Panc1 (cell line): Measurements from ENCODE around the gene GPR137. TPM values are rescaled to one million over a fixed set of nuclear protein-coding genes. Genes with fewer than 3 reads are reported as not detected.

Experiments
- ATAC-seq: fragments of 200-7000 bp; cut with Tn5 transposase; 2 replicates; pipeline ENCODE4 v1.9.1; 2020; ENCODE audit warnings: mild to moderate bottlenecking, moderate library complexity
- BruUV-seq: library from RNA; stranded (reverse); fragments of 400-500 nt; replicated peaks from 2 replicates; lab custom pipeline; 2021; lab: Mats Ljungman, UMichigan
- CTCF ChIA-PET: fragments of 300-600 bp; sonication (Branson Sonifier 250); formaldehyde crosslinking; loops from one replicate; lab custom pipeline; 2022; ENCODE audit warnings: antibody characterized with exemption; lab: Charles Lee
- POLR2A ChIA-PET: fragments of 300-600 bp; sonication (Branson Sonifier 250); formaldehyde crosslinking; loops from one replicate; lab custom pipeline; 2022; ENCODE audit warnings: antibody characterized with exemption; lab: Charles Lee
- DNase-seq: peaks from one replicate; pipeline ENCODE4 v3.0.0-alpha.2; 2010; ENCODE audit warnings: low read depth, low spot score
- H3K27ac ChIP-seq: 2 replicates; pipeline ENCODE4 v1.5.1; 2011; ENCODE audit warnings: mild to moderate bottlenecking, low read length, inconsistent platforms
- H3K27me3 ChIP-seq: fragments of 200-500 bp; sonication (Bioruptor generic); 2 replicates; pipeline ENCODE4 v1.6.0; 2014; ENCODE audit warnings: low read length, inconsistent platforms; ENCODE audit not compliant: control insufficient read depth, insufficient read depth
- H3K36me3 ChIP-seq: fragments of 200-500 bp; sonication (Bioruptor generic); 2 replicates; pipeline ENCODE4 v1.5.1; 2014; ENCODE audit warnings: inconsistent platforms, mild to moderate bottlenecking, low read length, moderate library complexity; ENCODE audit not compliant: control insufficient read depth, insufficient read depth
- H3K4me1 ChIP-seq: 2 replicates; pipeline ENCODE4 v1.5.1; 2011; ENCODE audit warnings: inconsistent platforms, mild to moderate bottlenecking, low read length, moderate library complexity; ENCODE audit not compliant: control insufficient read depth, insufficient read depth
- H3K4me3 ChIP-seq, 2 experiments: 2 replicates each; pipeline ENCODE4 v1.5.1; 2011 to 2012; ENCODE audit warnings: low read depth in 2 of 2, low read length in 2 of 2, mild to moderate bottlenecking in 2 of 2, inconsistent platforms in 1 of 2, moderate library complexity in 1 of 2
- H3K9me3 ChIP-seq: fragments of 200-500 bp; sonication (Bioruptor generic); 2 replicates; pipeline ENCODE4 v1.5.1; 2014; ENCODE audit warnings: low read depth, mild to moderate bottlenecking, inconsistent platforms, low read length, moderate library complexity; ENCODE audit not compliant: control insufficient read depth, insufficient read depth
- POLR2AphosphoS5 ChIP-seq: IDR thresholded peaks from 2 replicates; pipeline ENCODE4 v1.6.1; 2012; ENCODE audit warnings: mild to moderate bottlenecking, low read depth, low read length, moderate library complexity
- SIN3A ChIP-seq: IDR thresholded peaks from 2 replicates; pipeline ENCODE4 v1.6.1; 2012; ENCODE audit warnings: low read depth, mild to moderate bottlenecking, low read length, moderate library complexity, borderline replicate concordance; ENCODE audit not compliant: insufficient read depth
- TCF7L2 ChIP-seq: IDR thresholded peaks from 2 replicates; pipeline ENCODE4 v1.6.1; 2011; ENCODE audit warnings: mild to moderate bottlenecking, low read depth, low read length, inconsistent platforms
- in situ Hi-C: cut with HindIII; loops from 2 replicates; pipeline ENCODE4 v1.10.0; 2016; ENCODE audit warnings: low sequenced_read_pairs, low pct_unique_long_range_greater_than_20kb
- intact Hi-C: fragments of 100-400 bp; cut with micrococcal nuclease; formaldehyde crosslinking; loops from one replicate; pipeline ENCODE4 v1.10.0; 2022; ENCODE audit not compliant: unreplicated experiment
- total RNA-seq: library from RNA; stranded (reverse); gene quantifications from one replicate; pipeline ENCODE4 v1.2.1, GENCODE V29; 2021; ENCODE audit not compliant: unreplicated experiment
- TF ChIP-seq, protein P1 (sequence below), 2 experiments: IDR thresholded peaks; 2 replicates each; pipeline ENCODE4 v1.6.1; 2011 to 2012; ENCODE audit warnings: low read depth in 2 of 2, control low read depth in 1 of 2, low read length in 1 of 2, mild to moderate bottlenecking in 1 of 2, moderate library complexity in 1 of 2; ENCODE audit not compliant: insufficient read depth in 1 of 2
- TF ChIP-seq, protein P2 (sequence below): fragments of 450-650 bp; IDR thresholded peaks from 2 replicates; pipeline ENCODE4 v1.5.1; 2017; ENCODE audit warnings: mild to moderate bottlenecking

GPR137 gene
- total RNA-seq, 1 experiment from 2014 or later = 183 TPM

DNA sequence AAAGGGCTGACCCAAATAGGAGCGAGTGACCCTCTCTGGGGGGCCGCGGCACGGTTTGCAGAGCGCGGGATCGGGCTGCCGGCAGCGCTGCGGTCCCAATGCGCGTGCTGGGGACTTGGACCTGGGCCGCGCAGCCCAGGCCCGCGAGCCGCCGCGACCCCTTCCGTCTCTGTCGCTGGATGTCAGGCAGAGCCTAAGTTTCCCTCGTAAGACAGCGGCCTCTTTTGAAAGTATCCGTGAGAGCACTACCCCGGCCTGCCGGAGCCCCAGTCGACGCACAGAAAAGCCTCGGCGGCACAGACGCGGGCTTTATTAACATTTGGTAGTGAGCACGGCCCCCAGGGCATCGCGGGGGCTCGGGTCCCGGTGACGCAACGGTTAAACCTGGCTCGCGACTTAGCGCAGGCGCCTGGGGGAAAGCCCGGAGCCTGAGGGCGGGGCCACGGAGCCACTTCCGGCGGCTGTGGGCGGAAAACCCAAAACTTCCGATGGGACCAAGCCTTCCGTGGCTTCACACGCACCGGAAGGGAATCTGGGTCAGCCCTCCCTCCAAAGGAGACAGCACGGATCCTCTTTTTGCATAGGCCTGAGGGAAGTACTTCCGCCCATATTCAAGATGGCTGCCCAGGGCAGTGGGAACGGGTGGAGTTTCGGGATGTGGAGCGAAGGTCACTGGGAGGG lies 16.0 kb upstream of the GPR137 start:
- Histone ChIP-seq H3K9me3 (no peaks in the 10 kb centered on the region), H3K36me3 (no peaks in the 10 kb centered on the region; the same call in 1 of the 2 replicates), H3K27me3 (no peaks in the 10 kb centered on the region), H3K4me3 (peak overlapping the region; percentile 69 to 91), H3K4me1 (peaks cover 13% of the 10 kb centered on the region), H3K27ac (peak overlapping the region; percentile 98)
- ATAC-seq (peak; percentile 91), DNase-seq (peak; percentile 98)
- in situ Hi-C loops (no loop called here), intact Hi-C loops (no loop called here)
- POLR2A ChIA-PET = interaction anchor here (0.6 to 1.0 kb wide), 5 partner anchors 17 to 274 kb away, joined by 3 to 6 read pairs (median 3); partner anchors contain the start of gene PRDX5
- TF ChIP-seq, protein P1, sequence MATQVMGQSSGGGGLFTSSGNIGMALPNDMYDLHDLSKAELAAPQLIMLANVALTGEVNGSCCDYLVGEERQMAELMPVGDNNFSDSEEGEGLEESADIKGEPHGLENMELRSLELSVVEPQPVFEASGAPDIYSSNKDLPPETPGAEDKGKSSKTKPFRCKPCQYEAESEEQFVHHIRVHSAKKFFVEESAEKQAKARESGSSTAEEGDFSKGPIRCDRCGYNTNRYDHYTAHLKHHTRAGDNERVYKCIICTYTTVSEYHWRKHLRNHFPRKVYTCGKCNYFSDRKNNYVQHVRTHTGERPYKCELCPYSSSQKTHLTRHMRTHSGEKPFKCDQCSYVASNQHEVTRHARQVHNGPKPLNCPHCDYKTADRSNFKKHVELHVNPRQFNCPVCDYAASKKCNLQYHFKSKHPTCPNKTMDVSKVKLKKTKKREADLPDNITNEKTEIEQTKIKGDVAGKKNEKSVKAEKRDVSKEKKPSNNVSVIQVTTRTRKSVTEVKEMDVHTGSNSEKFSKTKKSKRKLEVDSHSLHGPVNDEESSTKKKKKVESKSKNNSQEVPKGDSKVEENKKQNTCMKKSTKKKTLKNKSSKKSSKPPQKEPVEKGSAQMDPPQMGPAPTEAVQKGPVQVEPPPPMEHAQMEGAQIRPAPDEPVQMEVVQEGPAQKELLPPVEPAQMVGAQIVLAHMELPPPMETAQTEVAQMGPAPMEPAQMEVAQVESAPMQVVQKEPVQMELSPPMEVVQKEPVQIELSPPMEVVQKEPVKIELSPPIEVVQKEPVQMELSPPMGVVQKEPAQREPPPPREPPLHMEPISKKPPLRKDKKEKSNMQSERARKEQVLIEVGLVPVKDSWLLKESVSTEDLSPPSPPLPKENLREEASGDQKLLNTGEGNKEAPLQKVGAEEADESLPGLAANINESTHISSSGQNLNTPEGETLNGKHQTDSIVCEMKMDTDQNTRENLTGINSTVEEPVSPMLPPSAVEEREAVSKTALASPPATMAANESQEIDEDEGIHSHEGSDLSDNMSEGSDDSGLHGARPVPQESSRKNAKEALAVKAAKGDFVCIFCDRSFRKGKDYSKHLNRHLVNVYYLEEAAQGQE (IDR thresholded peaks at IDR 0.05; ENCODE audit: insufficient read depth in 1 of 2, low read depth in 2 of 2, low read length in 1 of 2) = no peak
- TF ChIP-seq POLR2AphosphoS5 = peak; percentile 94
- TF ChIP-seq SIN3A = peak; percentile 89; the same call in 1 of the 2 replicates
- peak; percentile 69 for TF ChIP-seq TCF7L2
- TF ChIP-seq, protein P2, sequence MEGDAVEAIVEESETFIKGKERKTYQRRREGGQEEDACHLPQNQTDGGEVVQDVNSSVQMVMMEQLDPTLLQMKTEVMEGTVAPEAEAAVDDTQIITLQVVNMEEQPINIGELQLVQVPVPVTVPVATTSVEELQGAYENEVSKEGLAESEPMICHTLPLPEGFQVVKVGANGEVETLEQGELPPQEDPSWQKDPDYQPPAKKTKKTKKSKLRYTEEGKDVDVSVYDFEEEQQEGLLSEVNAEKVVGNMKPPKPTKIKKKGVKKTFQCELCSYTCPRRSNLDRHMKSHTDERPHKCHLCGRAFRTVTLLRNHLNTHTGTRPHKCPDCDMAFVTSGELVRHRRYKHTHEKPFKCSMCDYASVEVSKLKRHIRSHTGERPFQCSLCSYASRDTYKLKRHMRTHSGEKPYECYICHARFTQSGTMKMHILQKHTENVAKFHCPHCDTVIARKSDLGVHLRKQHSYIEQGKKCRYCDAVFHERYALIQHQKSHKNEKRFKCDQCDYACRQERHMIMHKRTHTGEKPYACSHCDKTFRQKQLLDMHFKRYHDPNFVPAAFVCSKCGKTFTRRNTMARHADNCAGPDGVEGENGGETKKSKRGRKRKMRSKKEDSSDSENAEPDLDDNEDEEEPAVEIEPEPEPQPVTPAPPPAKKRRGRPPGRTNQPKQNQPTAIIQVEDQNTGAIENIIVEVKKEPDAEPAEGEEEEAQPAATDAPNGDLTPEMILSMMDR = no peak
- no TSS peak for BruUV-seq
- CTCF ChIA-PET = interaction anchor here (0.9 to 1.0 kb wide), 2 partner anchors 19 to 31 kb away, joined by 3 to 4 read pairs; partner anchors contain the start of gene PLCB3

DNA sequence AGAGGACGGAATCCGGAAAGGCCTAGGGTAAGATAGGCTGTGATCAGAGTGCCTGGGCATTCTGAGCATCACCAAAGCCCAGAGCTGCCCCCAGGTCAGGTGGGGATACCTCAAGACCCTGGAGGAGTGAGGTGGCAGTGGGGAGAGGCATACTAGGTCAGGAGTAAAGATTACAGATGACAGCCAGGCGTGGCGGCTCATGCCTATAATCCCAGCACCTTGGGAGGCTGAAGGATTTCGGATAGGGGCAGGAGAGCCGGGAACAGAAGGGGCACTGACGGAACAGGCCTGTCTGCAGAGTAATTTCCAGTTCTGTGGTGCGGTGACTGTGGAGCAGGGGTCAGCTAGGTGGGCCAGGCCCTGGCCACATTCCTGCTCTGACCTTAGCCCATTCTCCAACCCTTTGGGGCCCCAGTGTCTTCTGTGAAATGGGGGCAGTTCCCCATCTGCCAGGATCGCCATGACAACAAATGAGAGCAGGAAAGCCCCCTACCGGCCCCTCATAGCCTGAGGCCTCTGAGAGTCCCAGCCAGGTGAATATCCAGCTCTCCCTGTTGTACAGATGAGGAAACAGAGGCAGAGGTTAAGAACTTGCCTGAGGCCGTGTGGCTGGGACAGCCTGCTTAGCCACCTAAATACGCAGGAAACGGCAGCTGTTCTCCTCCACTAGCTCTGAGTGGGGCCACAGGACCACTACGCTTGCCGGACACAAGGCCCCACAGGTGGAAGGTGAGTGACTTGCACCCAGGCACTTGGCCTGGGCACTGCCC lies 10.4 kb upstream of the GPR137 start:
- ChIA-PET CTCF (no interaction called here), POLR2A (interaction anchor here (1.0 kb wide), 1 partner anchor 9 kb away, joined by 3 read pairs; the partner anchor contains the start of gene BAD)
- in situ Hi-C loops = no loop called here

More for the DNA sequence above, 10.4 kb upstream of the GPR137 start:
- no peaks in the 10 kb centered on the region; the same call in 1 of the 2 replicates for H3K36me3 ChIP-seq
- H3K4me3 ChIP-seq = no peak overlapping the region
- no peaks in the 10 kb centered on the region for H3K27me3 ChIP-seq
- TF ChIP-seq SIN3A (no peak), POLR2AphosphoS5 (no peak), TCF7L2 (no peak)
- TF ChIP-seq, protein P1 (IDR thresholded peaks at IDR 0.05; ENCODE audit: insufficient read depth in 1 of 2, low read depth in 2 of 2, low read length in 1 of 2) = no peak
- TF ChIP-seq, protein P2 = no peak
- ATAC-seq (no peak), DNase-seq (no peak)
- BruUV-seq = no TSS peak
- intact Hi-C loops = no loop called here
- H3K9me3 ChIP-seq = no peaks in the 10 kb centered on the region
- H3K4me1 ChIP-seq = no peaks in the 10 kb centered on the region
- H3K27ac ChIP-seq = no peak overlapping the region
